Panc1 (cell line): ENCODE measurements around the gene RTCB. TPM values are rescaled to one million over a fixed set of nuclear protein-coding genes. Genes with fewer than 3 reads are reported as not detected.

ENCODE experiments used
- ATAC-seq: fragments of 200-7000 bp; cut with Tn5 transposase; 2 replicates; pipeline ENCODE4 v1.9.1; 2020; ENCODE audit warnings: mild to moderate bottlenecking, moderate library complexity
- BruUV-seq: library from RNA; stranded (reverse); fragments of 400-500 nt; replicated peaks from 2 replicates; lab custom pipeline; 2021; lab: Mats Ljungman, UMichigan
- CTCF ChIA-PET: fragments of 300-600 bp; sonication (Branson Sonifier 250); formaldehyde crosslinking; loops from one replicate; lab custom pipeline; 2022; ENCODE audit warnings: antibody characterized with exemption; lab: Charles Lee
- POLR2A ChIA-PET: fragments of 300-600 bp; sonication (Branson Sonifier 250); formaldehyde crosslinking; loops from one replicate; lab custom pipeline; 2022; ENCODE audit warnings: antibody characterized with exemption; lab: Charles Lee
- DNase-seq: peaks from one replicate; pipeline ENCODE4 v3.0.0-alpha.2; 2010; ENCODE audit warnings: low read depth, low spot score
- H3K27ac ChIP-seq: 2 replicates; pipeline ENCODE4 v1.5.1; 2011; ENCODE audit warnings: mild to moderate bottlenecking, low read length, inconsistent platforms
- H3K27me3 ChIP-seq: fragments of 200-500 bp; sonication (Bioruptor generic); 2 replicates; pipeline ENCODE4 v1.6.0; 2014; ENCODE audit warnings: low read length, inconsistent platforms; ENCODE audit not compliant: control insufficient read depth, insufficient read depth
- H3K36me3 ChIP-seq: fragments of 200-500 bp; sonication (Bioruptor generic); 2 replicates; pipeline ENCODE4 v1.5.1; 2014; ENCODE audit warnings: inconsistent platforms, mild to moderate bottlenecking, low read length, moderate library complexity; ENCODE audit not compliant: control insufficient read depth, insufficient read depth
- H3K4me1 ChIP-seq: 2 replicates; pipeline ENCODE4 v1.5.1; 2011; ENCODE audit warnings: inconsistent platforms, mild to moderate bottlenecking, low read length, moderate library complexity; ENCODE audit not compliant: control insufficient read depth, insufficient read depth
- H3K4me3 ChIP-seq, 2 experiments: 2 replicates each; pipeline ENCODE4 v1.5.1; 2011 to 2012; ENCODE audit warnings: low read depth in 2 of 2, low read length in 2 of 2, mild to moderate bottlenecking in 2 of 2, inconsistent platforms in 1 of 2, moderate library complexity in 1 of 2
- H3K9me3 ChIP-seq: fragments of 200-500 bp; sonication (Bioruptor generic); 2 replicates; pipeline ENCODE4 v1.5.1; 2014; ENCODE audit warnings: low read depth, mild to moderate bottlenecking, inconsistent platforms, low read length, moderate library complexity; ENCODE audit not compliant: control insufficient read depth, insufficient read depth
- CTCF ChIP-seq: fragments of 450-650 bp; IDR thresholded peaks from 2 replicates; pipeline ENCODE4 v1.5.1; 2017; ENCODE audit warnings: mild to moderate bottlenecking
- POLR2AphosphoS5 ChIP-seq: IDR thresholded peaks from 2 replicates; pipeline ENCODE4 v1.6.1; 2012; ENCODE audit warnings: mild to moderate bottlenecking, low read depth, low read length, moderate library complexity
- REST ChIP-seq, 2 experiments: IDR thresholded peaks; 2 replicates each; pipeline ENCODE4 v1.6.1; 2011 to 2012; ENCODE audit warnings: low read depth in 2 of 2, control low read depth in 1 of 2, low read length in 1 of 2, mild to moderate bottlenecking in 1 of 2, moderate library complexity in 1 of 2; ENCODE audit not compliant: insufficient read depth in 1 of 2
- SIN3A ChIP-seq: IDR thresholded peaks from 2 replicates; pipeline ENCODE4 v1.6.1; 2012; ENCODE audit warnings: low read depth, mild to moderate bottlenecking, low read length, moderate library complexity, borderline replicate concordance; ENCODE audit not compliant: insufficient read depth
- TCF7L2 ChIP-seq: IDR thresholded peaks from 2 replicates; pipeline ENCODE4 v1.6.1; 2011; ENCODE audit warnings: mild to moderate bottlenecking, low read depth, low read length, inconsistent platforms
- in situ Hi-C: cut with HindIII; loops from 2 replicates; pipeline ENCODE4 v1.10.0; 2016; ENCODE audit warnings: low sequenced_read_pairs, low pct_unique_long_range_greater_than_20kb
- intact Hi-C: fragments of 100-400 bp; cut with micrococcal nuclease; formaldehyde crosslinking; loops from one replicate; pipeline ENCODE4 v1.10.0; 2022; ENCODE audit not compliant: unreplicated experiment
- total RNA-seq: library from RNA; stranded (reverse); gene quantifications from one replicate; pipeline ENCODE4 v1.2.1, GENCODE V29; 2021; ENCODE audit not compliant: unreplicated experiment

RTCB gene
- total RNA-seq, 1 experiment from 2014 or later, result 55.9 TPM

- TF ChIP-seq CTCF, result no peak
- TF ChIP-seq REST (IDR thresholded peaks at IDR 0.05; ENCODE audit: insufficient read depth in 1 of 2, low read depth in 2 of 2, low read length in 1 of 2), result no peak
- no peak for TF ChIP-seq POLR2AphosphoS5
- no peak for TF ChIP-seq SIN3A
- no peak for TF ChIP-seq TCF7L2
- ChIA-PET CTCF (no interaction called here), POLR2A (no interaction called here)
- Histone ChIP-seq H3K4me1 (no peaks in the 10 kb centered on the region), H3K9me3 (no peaks in the 10 kb centered on the region), H3K4me3 (no peak overlapping the region), H3K36me3 (no peaks in the 10 kb centered on the region), H3K27me3 (no peaks in the 10 kb centered on the region; the same call in 1 of the 2 replicates), H3K27ac (no peak overlapping the region)
- no peak for ATAC-seq
- intact Hi-C loops, result no loop called here
- no peak for DNase-seq
- no TSS peak for BruUV-seq
- in situ Hi-C loops, result no loop called here
Observed at GRCh38 chr22:32343941-32344340, 68.1 kb downstream of the RTCB start.

- ATAC-seq (no peak), DNase-seq (no peak)
- intact Hi-C loops (no loop called here), in situ Hi-C loops (no loop called here)
- TF ChIP-seq CTCF (no peak), REST (IDR thresholded peaks at IDR 0.05; ENCODE audit: insufficient read depth in 1 of 2, low read depth in 2 of 2, low read length in 1 of 2) (no peak), POLR2AphosphoS5 (no peak), SIN3A (no peak), TCF7L2 (no peak)
- no TSS peak for BruUV-seq
- no peaks in the 10 kb centered on the region for H3K36me3 ChIP-seq
- CTCF ChIA-PET, result no interaction called here
- H3K27ac ChIP-seq, result no peak overlapping the region
- no peak overlapping the region for H3K4me3 ChIP-seq
- H3K9me3 ChIP-seq, result no peaks in the 10 kb centered on the region
- no peaks in the 10 kb centered on the region for H3K4me1 ChIP-seq
- no peaks in the 10 kb centered on the region; the same call in 1 of the 2 replicates for H3K27me3 ChIP-seq
- POLR2A ChIA-PET, result no interaction called here
Observed at GRCh38 chr22:32342977-32343376, 69.1 kb downstream of the RTCB start.
